Peyer's patch (tissue), 4 donors: Measurements from ENCODE around the gene DOCK1. TPM values are rescaled to one million over a fixed set of nuclear protein-coding genes. Genes with fewer than 3 reads are reported as not detected.

Experiments used
- DNase-seq, 3 donors: peaks; one replicate each; pipeline ENCODE4 v3.0.0-alpha.2; 2017 to 2019
- H3K27ac ChIP-seq, 4 donors: fragments of 200-600 bp; sonication (generic); one replicate each; pipeline ENCODE4 v1.5.1; 2016 to 2019
- H3K27me3 ChIP-seq, 2 donors: fragments of 200-600 bp; sonication (generic); one replicate each; pipeline ENCODE4 v1.5.1; 2019
- H3K36me3 ChIP-seq, 3 donors: fragments of 200-600 bp; sonication (generic); one replicate each; pipeline ENCODE4 v1.5.1; 2016 to 2019
- H3K4me1 ChIP-seq, 4 donors: fragments of 200-600 bp; sonication (generic); one replicate each; pipeline ENCODE4 v1.5.1; 2016 to 2019
- H3K4me3 ChIP-seq, 4 donors: fragments of 200-600 bp; sonication (generic); 1 replicate in 3 of 4; 2 replicates in 1 of 4; pipeline ENCODE4 v1.5.1; 2016 to 2019; ENCODE audit warnings: mild to moderate bottlenecking in 1 of 4
- H3K9me3 ChIP-seq, 4 donors: fragments of 200-600 bp; sonication (generic); one replicate each; pipeline ENCODE4 v1.5.1; 2016 to 2019; ENCODE audit warnings: mild to moderate bottlenecking in 1 of 4
- CTCF ChIP-seq, 6 experiments: fragments of 450-650 bp in 4 of 6; fragments of 200-600 bp in 2 of 6; sonication (generic) in 1 of 6; IDR thresholded peaks; one replicate each; pipeline ENCODE4 v1.5.1; 2017 to 2019; ENCODE audit warnings: antibody characterized with exemption in 6 of 6, mild to moderate bottlenecking in 3 of 6, moderate library complexity in 1 of 6
- POLR2A ChIP-seq, 2 donors: fragments of 450-650 bp; IDR thresholded peaks; one replicate each; pipeline ENCODE4 v1.5.1; 2017; ENCODE audit warnings: antibody characterized with exemption in 2 of 2, mild to moderate bottlenecking in 2 of 2, moderate library complexity in 2 of 2
- total RNA-seq, 4 donors: library from RNA; depleted of rRNA; stranded (reverse); fragments of >200 nt; gene quantifications; one replicate each; pipeline ENCODE4 v1.1.0, GENCODE V29; 2016

Gene DOCK1
- total RNA-seq, 4 donors from 2014 or later: 42.0 to 117 (median 92.2) TPM

DNA sequence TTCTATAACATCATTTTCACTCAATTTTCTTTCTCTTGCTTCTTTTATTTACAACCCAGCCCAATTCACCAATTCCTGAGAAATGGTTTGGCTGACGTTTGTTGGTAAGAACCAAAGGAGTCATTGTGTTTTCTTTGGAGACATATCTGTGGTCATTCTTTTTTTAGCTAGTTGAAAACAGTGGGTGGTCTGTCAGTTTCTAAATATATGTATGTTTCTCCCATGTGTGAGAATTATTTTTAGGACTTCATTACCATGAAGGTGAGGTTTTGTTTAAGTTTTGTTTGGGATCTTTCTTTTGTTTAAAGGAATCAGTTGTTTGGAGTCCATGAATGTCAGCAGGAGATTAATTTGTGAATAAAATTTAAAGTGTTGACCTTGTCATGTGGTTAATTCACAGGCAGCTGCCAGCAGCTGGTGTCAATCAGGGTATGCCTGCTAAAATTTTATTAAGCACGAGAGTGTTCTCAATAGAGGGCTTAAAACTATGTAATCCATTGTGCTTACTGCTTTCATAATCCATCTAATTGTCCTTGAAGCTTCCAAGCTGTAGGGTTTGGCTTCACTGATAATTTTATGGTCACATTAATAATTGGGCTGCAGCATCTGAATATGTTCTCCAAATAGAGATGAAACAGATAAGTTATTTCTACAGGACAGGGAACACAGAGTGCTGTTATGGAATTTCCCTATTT is 252.4 kb downstream of the DOCK1 start:
- H3K27ac ChIP-seq: no peak overlapping the region
- no peaks in the 10 kb centered on the region for H3K9me3 ChIP-seq
- no peak for TF ChIP-seq CTCF (IDR thresholded peaks at IDR 0.05)
- TF ChIP-seq POLR2A (IDR thresholded peaks at IDR 0.05): no peak
- H3K27me3 ChIP-seq: no peaks in the 10 kb centered on the region
- H3K36me3 ChIP-seq: no peaks in the 10 kb centered on the region
- DNase-seq: no peak
- H3K4me3 ChIP-seq: no peak overlapping the region
- no peaks in the 10 kb centered on the region for H3K4me1 ChIP-seq

DNA sequence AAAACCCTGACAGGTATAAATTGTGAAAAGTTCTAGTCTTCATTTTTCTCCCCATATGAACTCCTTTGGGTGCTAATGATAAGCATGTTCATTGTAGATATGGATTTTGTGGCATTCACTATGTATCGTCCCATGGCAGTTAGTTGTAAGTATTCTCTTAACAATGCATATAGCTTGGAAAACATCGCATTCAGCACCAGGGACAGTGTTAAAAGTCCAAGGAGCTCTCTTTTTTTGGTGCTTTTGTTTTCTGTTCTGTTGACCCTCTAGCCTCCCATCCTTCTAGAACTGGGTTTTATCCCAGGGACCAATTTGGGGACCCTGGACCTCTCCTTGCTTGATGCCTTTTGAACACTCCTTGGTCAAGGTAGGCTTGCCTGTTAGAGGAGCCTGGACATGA is 253.4 kb downstream of the DOCK1 start:
- TF ChIP-seq CTCF (IDR thresholded peaks at IDR 0.05) (no peak), POLR2A (IDR thresholded peaks at IDR 0.05) (no peak)
- Histone ChIP-seq H3K27me3 (no peaks in the 10 kb centered on the region), H3K36me3 (no peaks in the 10 kb centered on the region), H3K4me3 (no peak overlapping the region), H3K4me1 (no peaks in the 10 kb centered on the region), H3K27ac (no peak overlapping the region), H3K9me3 (no peaks in the 10 kb centered on the region)
- DNase-seq: no peak

- DNase-seq: no peak
- Histone ChIP-seq H3K36me3 (no peaks in the 10 kb centered on the region), H3K4me1 (no peaks in the 10 kb centered on the region), H3K27me3 (no peaks in the 10 kb centered on the region), H3K4me3 (no peak overlapping the region), H3K27ac (no peak overlapping the region), H3K9me3 (no peaks in the 10 kb centered on the region)
- TF ChIP-seq POLR2A (IDR thresholded peaks at IDR 0.05) (no peak), CTCF (IDR thresholded peaks at IDR 0.05) (no peak)
Observed at GRCh38 chr10:127159648-127160245, 254.5 kb downstream of the DOCK1 start.

DNA sequence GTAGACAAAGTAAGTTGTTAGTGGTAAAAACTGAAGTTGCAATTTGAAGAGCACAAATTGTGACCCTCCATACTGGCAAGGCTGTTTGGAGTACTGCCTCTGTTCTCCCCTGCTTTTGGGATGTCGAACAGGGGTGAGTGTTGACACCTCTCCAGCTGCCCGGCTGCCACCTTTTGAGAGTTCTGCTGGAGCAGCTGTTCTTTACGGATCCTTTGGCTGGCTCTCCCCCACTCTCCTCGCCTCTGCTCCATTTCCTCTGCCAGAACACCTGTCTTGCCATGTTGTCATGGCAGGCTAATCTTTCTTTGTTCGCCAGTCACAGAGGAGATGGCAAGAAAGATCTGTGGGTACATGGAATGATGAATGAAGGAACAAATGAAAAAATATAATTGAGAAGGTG is 256.3 kb downstream of the DOCK1 start:
- no peak for TF ChIP-seq CTCF (IDR thresholded peaks at IDR 0.05)
- TF ChIP-seq POLR2A (IDR thresholded peaks at IDR 0.05): no peak
- Histone ChIP-seq H3K9me3 (no peaks in the 10 kb centered on the region), H3K4me1 (no peaks in the 10 kb centered on the region), H3K27me3 (no peaks in the 10 kb centered on the region), H3K27ac (no peak overlapping the region), H3K36me3 (no peaks in the 10 kb centered on the region), H3K4me3 (no peak overlapping the region)
- DNase-seq: no peak

DNA sequence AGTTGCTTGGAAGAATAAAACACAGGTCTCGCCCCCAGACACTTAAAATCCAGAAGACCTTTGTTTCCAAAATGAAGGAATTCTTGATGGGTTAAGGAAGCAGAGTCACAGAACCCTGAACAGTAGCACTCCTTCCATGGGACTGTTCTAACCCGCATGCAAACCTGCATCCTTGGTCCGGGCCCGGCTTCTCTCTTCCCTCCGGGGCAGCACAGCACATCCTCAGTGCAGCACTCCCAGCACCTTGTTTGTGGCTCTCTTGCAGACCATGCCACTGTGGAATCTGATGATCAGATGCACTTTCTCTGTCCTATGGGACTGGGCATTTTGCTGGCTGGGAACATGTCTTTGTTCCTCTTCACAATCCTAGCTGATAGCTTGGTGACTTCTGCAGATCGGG is 257.6 kb downstream of the DOCK1 start:
- no peak for DNase-seq
- no peaks in the 10 kb centered on the region for H3K4me1 ChIP-seq
- TF ChIP-seq CTCF (IDR thresholded peaks at IDR 0.05) (no peak), POLR2A (IDR thresholded peaks at IDR 0.05) (no peak)
- H3K4me3 ChIP-seq: no peak overlapping the region
- H3K36me3 ChIP-seq: no peaks in the 10 kb centered on the region
- no peaks in the 10 kb centered on the region for H3K9me3 ChIP-seq
- no peak overlapping the region for H3K27ac ChIP-seq
- H3K27me3 ChIP-seq: no peaks in the 10 kb centered on the region
